GM12872 (cell line): ENCODE results near the gene TP63.

Experiments used
- CTCF ChIP-seq: IDR thresholded peaks from 3 replicates; pipeline ENCODE4 v1.5.1; 2011; ENCODE audit warnings: low read depth, mild to moderate bottlenecking, low read length, moderate library complexity; ENCODE audit not compliant: insufficient read depth

The TP63 gene

GRCh38 chr3:189808246-189809007 is 177.2 kb downstream of the TP63 start:
- no peak for TF ChIP-seq CTCF

- TF ChIP-seq CTCF, result no peak
These were observed 178.4 kb downstream of the TP63 start for GRCh38 chr3:189809583-189809982.

GRCh38 chr3:189812806-189813465 is 181.7 kb downstream of the TP63 start:
- TF ChIP-seq CTCF, result no peak

GRCh38 chr3:189813647-189814240 is 182.6 kb downstream of the TP63 start:
- TF ChIP-seq CTCF, result no peak

- TF ChIP-seq CTCF, result no peak
These were observed 189.2 kb downstream of the TP63 start for GRCh38 chr3:189820365-189820720.

- TF ChIP-seq CTCF, result no peak
These were observed 190.1 kb downstream of the TP63 start for GRCh38 chr3:189821262-189821661.

GRCh38 chr3:189822726-189823125 is 191.5 kb downstream of the TP63 start:
- TF ChIP-seq CTCF, result peak; percentile 15; the same call in 1 of the 3 replicates
